ENCODE data around the gene RAB9A. TPM values are rescaled to one million over a fixed set of nuclear protein-coding genes. Genes with fewer than 3 reads are reported as not detected.
"Not testable (repeated sequence)": the region's sequence is repeated elsewhere in the genome, so short reads cannot be mapped to it uniquely, and the experiment has no call there.

Gene RAB9A
- polyA plus RNA-seq, 3 donors: 27.6 to 31.6 (median 28.9) TPM

DNA sequence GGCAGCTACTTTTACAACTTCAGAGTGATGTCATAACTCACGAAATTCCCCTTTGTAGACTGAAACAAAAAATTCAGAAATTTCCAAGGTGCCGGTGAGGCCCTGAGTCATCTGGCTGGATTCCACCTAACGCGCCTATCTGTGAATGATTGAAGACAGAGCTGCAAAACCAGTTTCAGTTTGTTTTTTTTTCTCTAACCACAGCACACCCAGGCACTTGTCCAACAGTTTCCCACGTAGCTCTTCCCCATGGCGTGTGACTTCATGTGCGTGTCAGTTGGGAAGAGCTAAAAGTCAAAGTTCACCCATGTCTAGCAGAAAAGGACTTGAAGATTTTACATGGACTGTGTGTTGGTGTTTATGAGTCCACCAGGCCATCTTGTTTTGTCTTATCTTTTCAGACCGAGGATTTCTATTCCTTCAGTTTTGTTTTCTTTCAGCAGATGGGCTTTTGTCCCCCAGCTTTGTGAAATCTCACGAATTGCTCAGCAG lies 19.6 kb upstream of the RAB9A start:
- no peak for DNase-seq (ENCODE audit: low read depth in 3 of 3, low spot score in 2 of 3)

- not testable (repeated sequence) for DNase-seq (ENCODE audit: low read depth in 3 of 3, low spot score in 2 of 3)
These were observed 19.2 kb upstream of the RAB9A start for GRCh38 chrX:13669755-13670154.

- DNase-seq (ENCODE audit: low read depth in 3 of 3, low spot score in 2 of 3): no peak
These were observed 18.7 kb upstream of the RAB9A start for GRCh38 chrX:13670197-13670596.

- no peak for DNase-seq (ENCODE audit: low read depth in 3 of 3, low spot score in 2 of 3)
These were observed 15.9 kb upstream of the RAB9A start for GRCh38 chrX:13673016-13673415.

GRCh38 chrX:13676885-13677284 lies 12.0 kb upstream of the RAB9A start:
- DNase-seq (ENCODE audit: low read depth in 3 of 3, low spot score in 2 of 3): no peak

DNA sequence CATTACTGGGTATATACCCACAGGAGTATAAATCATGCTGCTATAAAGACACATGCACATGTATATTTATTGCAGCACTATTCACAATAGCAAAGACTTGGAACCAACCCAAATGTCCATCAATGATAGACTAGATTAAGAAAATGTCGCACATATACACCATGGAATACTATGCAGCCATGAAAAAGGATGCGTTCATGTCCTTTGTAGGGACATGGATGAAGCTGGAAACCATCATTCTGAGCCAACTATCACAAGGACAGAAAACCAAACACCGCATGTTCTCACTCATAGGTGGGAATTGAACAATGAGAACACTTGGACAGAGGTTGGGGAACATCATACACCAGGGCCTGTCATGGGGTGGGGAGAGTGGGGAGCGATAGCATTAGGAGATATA lies 9.2 kb upstream of the RAB9A start:
- DNase-seq (ENCODE audit: low read depth in 3 of 3, low spot score in 2 of 3): not testable (repeated sequence)

- no peak for DNase-seq (ENCODE audit: low read depth in 3 of 3, low spot score in 2 of 3)
These were observed 7.3 kb upstream of the RAB9A start for GRCh38 chrX:13681595-13681994.

DNA sequence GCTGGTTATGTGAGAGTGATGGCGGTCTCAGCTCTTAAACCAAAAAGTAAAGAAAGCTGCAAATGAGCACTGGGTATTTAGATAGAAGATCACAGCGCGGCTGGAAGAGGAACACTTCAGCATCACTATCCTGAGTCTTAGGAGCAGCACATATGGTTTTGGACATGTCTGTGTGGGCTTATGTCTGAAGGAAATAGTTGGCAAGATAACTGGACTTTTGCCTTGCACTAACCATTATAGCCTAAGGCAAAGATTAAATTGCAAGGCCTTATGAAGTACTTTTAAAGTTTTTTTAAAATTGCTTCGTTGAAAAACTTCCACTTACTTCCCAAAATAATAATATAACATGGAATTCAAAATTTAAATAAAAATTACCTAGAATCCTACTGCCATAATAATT lies 4.6 kb upstream of the RAB9A start:
- no peak for DNase-seq (ENCODE audit: low read depth in 3 of 3, low spot score in 2 of 3)

DNA sequence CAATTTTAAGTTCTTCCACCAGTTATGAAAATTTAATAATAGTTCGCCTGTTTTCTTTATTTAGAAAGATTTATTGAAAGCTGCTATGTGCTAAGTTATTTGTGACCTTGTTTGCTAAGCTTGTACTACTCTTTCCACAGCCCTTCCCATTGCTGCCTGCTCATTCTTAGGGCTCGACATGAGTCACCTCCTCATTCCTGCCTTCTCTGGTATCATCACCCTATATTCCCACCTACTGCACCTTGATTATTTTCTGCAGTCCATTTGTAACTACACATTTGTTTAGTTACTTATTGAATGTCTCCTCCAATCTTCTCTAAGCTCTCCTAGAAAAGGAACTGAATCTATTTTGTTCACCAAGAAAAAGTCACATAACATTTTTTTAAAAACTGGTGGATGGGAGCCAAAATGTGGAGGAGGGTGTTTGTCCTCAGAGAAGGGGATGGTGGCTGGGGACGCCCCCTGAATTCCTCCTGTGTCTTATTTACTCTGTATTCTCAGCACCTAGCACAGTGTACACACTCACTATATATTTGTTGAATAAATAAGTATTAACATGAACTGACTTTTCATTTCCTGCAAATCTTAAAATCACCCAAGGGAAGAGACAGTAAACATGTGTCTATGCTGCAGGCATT lies 3.7 kb upstream of the RAB9A start:
- no peak for DNase-seq (ENCODE audit: low read depth in 3 of 3, low spot score in 2 of 3)

DNA sequence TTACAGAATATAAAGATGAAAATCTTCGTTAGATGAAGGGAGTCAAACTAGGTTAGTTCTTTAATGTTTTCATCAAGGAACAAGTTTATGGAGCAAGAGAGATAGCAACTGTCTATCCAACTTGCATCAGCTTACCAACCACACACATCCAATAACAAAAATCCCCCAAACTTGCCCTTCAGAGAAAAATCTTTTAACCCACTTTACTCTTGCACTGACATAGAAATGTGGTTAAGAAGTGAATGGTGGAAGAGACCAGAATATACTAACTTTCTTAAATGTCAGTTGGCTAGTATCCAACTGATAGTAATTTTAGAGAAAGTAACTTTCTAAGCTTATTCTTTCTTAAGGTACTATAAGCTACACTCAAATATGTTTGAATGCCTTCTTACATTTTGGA lies 1.7 kb upstream of the RAB9A start:
- DNase-seq (ENCODE audit: low read depth in 3 of 3, low spot score in 2 of 3): no peak

DNA sequence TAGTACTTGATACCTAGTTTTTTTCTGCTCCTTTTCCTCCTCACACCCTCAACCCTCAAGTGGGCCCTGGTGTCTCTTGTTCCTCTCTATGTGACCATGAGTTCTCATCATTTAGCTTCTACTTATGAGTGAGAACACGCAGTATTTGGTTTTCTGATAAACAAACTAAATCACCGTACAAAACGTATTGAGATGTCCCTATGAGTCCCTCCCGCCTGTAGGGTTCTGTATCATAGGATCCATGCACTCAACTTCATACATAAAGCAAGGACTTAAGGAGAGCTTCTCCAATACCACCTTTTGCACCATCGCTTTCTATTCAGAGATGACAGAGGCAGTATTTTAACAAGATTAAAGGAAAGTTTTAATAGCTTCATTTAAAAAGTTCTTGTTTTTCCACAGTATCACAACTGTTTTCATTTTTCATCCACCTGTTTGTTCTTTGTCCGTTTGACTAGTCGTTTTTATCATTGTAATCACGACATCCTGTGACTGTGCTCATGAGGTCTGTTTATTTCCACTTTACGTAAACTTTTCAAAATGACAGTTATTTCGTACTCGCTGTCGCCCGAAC lies 457 bp upstream of the RAB9A start:
- peak in 1 of 3 donors; percentile 10 for DNase-seq (ENCODE audit: low read depth in 3 of 3, low spot score in 2 of 3)

- DNase-seq (ENCODE audit: low read depth in 3 of 3, low spot score in 2 of 3): peak in 2 of 3 donors; percentile 13 to 27
These were observed 848 bp downstream of the RAB9A start for GRCh38 chrX:13689741-13690211.

GRCh38 chrX:13690836-13691235 lies 1.9 kb downstream of the RAB9A start:
- no peak for DNase-seq (ENCODE audit: low read depth in 3 of 3, low spot score in 2 of 3)

DNA sequence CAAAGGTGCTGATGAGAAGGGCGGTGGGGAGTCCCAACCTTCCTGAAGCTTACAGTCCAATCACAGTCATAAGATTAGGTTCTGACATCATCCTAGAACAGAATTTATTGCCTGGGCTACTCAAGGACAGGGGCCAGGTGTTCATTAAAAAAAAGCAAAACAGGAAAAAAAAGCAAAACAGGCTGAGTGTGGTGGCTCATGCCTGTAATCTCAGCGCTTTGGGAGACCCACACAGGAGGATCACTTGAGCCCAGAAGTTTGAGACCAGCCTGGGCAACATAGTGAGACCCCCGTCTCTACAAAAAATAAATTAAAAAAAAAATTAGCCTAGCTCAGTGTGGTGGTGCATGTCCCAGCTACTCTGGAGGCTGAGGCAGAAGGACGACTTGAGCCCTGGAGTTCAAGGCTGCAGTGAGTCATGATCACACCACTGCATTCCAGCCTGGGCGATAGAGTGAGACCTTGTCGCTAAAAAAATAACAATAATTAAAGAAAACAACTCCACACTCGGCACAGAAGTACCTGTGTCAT lies 3.0 kb downstream of the RAB9A start:
- DNase-seq (ENCODE audit: low read depth in 3 of 3, low spot score in 2 of 3): no peak

DNA sequence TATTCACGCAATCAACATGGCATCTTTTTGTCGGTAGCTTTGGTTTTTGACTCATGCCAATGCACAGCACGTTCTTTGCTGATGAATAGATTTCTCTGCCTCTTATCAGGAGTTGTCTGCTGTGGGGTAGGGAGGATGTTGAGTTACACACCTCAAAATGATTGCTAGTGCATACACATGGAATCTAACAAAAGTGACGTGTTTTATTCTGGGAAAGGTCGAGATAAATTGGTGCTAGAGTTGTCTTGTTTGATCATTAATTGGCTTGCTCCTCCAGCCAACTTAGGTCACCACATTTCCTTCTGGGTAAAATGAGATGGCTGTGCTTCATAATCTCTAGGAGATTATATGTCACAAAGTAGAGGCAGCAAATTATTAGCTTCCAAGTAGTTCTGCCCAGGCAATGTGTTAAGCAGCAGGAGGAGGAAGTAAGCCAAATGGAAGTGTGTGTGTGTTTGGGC lies 3.9 kb downstream of the RAB9A start:
- DNase-seq (ENCODE audit: low read depth in 3 of 3, low spot score in 2 of 3): no peak

DNA sequence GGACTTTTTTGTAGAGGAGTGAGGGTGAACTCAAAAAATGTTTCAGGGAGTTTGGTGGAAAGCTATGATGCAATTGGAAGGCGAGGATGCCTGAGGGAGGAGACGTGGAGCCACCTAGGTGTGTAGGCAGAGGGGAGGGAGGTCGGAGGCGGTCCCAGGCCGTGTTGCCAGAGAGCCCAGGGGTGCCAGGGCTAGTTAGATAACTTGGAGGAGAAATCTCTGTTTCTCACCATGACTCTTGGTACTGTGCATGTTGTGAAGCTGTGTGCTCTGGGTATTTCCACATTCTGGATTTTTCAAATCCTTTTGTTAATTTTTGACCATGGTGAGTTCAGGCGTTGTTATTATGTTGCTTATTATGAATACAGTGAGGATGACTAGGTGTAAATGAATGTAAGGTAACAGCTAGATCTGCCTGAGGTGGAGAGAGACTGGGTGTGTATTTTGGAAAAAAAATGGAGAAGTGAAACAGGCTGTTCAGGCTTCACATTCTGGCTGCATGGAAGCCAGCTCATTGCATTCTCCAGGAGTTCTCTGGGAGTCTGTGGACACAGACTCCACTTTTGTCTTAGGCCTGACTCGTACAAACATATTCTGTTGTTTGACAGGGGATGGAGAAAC lies 4.5 kb downstream of the RAB9A start:
- DNase-seq (ENCODE audit: low read depth in 3 of 3, low spot score in 2 of 3): no peak

DNA sequence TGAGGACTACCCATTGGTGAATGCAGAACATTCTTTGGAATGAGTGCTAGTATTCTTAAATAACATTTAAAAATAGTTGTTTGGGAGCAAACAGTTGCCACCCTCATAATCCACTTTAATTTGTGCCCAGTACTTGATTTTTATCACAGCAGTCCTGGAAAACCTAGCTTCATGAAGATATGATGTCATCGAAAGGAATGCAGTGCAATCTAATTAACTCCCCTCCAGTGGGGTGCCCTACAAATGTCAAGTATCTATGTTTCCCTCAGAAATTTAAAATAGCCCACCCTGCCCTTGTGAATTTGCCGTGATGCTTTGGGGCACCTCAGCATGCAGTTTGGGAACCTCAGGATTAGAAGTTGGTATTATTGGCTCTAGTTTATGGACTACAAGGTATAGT lies 5.4 kb downstream of the RAB9A start:
- no peak for DNase-seq (ENCODE audit: low read depth in 3 of 3, low spot score in 2 of 3)

GRCh38 chrX:13694983-13695382 lies 6.1 kb downstream of the RAB9A start:
- no peak for DNase-seq (ENCODE audit: low read depth in 3 of 3, low spot score in 2 of 3)

DNA sequence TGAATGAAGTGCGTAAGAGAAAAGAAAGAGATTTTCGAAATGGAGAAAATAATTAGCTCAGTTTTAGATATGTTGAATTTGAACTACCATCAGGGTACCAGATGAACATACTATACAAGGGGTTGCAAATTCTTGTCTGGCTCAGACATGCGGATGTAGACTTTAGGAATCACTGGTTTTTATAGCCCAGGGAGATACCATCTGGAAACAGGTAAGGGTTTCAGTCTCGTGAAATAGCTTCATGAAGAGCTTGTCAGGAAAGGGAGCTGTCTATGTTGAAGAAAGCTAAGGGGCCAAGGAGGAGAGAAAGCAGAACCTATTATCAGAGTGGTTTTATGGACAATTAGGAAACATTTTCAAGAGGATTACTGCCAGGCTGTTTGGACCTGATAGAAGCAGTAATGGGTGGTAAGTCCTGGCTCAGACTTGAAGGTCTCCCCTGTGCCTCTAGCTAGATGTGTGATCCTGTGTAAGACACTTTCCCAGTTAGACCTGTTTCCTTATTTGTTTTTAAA lies 6.7 kb downstream of the RAB9A start:
- DNase-seq (ENCODE audit: low read depth in 3 of 3, low spot score in 2 of 3): no peak

GRCh38 chrX:13697455-13697854 lies 8.5 kb downstream of the RAB9A start:
- no peak for DNase-seq (ENCODE audit: low read depth in 3 of 3, low spot score in 2 of 3)

DNA sequence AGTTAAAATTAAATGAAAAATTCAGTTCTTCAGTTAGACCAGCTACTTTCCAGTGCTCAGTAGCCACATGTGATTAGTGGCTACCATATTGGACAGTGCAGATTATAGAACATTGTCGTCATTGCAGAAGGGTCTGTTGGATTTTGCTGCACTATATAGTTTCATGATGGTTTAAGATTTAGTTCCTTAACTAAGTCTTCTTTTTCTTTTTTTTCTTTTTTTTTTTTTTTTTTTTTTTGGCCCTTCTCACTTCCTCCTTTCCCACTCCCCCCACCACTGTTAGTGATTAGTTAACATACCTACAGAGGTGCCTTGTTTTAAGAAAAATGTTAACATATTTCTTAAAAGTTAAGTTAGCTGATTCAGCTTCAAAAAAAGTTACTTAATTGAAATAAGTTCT lies 9.0 kb downstream of the RAB9A start:
- no peak for DNase-seq (ENCODE audit: low read depth in 3 of 3, low spot score in 2 of 3)
